Activated T-helper 1 cell treated with anti-CD3 and anti-CD28 coated beads, Interleukin-12 subunit alpha, Interleukin-12 subunit beta, Interleukin-2, Interleukin-4 antibody, amounts not matched to agents 30 ng/mL and 10 ng/mL and 1 ng/mL, durations not matched to agents 14 hours and 24 hours and 36 hours (primary cell): Measurements from ENCODE around the gene LTBP3. TPM values are rescaled to one million over a fixed set of nuclear protein-coding genes. Genes with fewer than 3 reads are reported as not detected.
"Not testable (repeated sequence)": the region's sequence is repeated elsewhere in the genome, so short reads cannot be mapped to it uniquely, and the experiment has no call there.

Source experiments
- DNase-seq: peaks from one replicate; pipeline ENCODE4 v3.0.0; 2021; ENCODE audit warnings: low spot score
- H3K27ac Mint-ChIP-seq: one replicate; pipeline ENCODE4 v1.8.0; 2021; ENCODE audit warnings: mild to moderate bottlenecking, mixed read lengths
- H3K27me3 Mint-ChIP-seq: one replicate; pipeline ENCODE4 v1.8.0; 2022; ENCODE audit warnings: mild to moderate bottlenecking, moderate library complexity, mixed read lengths; ENCODE audit not compliant: insufficient read depth
- H3K36me3 Mint-ChIP-seq: one replicate; pipeline ENCODE4 v1.8.0; 2021; ENCODE audit warnings: low read depth, mixed read lengths
- H3K4me1 Mint-ChIP-seq: one replicate; pipeline ENCODE4 v1.8.0; 2021; ENCODE audit warnings: low read depth, mixed read lengths
- H3K4me3 Mint-ChIP-seq: one replicate; pipeline ENCODE4 v1.8.0; 2021; ENCODE audit warnings: mild to moderate bottlenecking, moderate library complexity, mixed read lengths
- H3K9me3 Mint-ChIP-seq: one replicate; pipeline ENCODE4 v1.8.0; 2021; ENCODE audit warnings: mixed read lengths
- intact Hi-C: fragments of 100-400 bp; cut with micrococcal nuclease; formaldehyde crosslinking; loops from one replicate; pipeline ENCODE4 v1.15.1; 2024
- total RNA-seq: library from RNA; stranded (reverse); gene quantifications from 2 replicates; pipeline ENCODE4 v1.2.3, GENCODE V29; 2022

LTBP3 gene
- total RNA-seq, 1 donor from 2014 or later, result 97.9 TPM

DNA sequence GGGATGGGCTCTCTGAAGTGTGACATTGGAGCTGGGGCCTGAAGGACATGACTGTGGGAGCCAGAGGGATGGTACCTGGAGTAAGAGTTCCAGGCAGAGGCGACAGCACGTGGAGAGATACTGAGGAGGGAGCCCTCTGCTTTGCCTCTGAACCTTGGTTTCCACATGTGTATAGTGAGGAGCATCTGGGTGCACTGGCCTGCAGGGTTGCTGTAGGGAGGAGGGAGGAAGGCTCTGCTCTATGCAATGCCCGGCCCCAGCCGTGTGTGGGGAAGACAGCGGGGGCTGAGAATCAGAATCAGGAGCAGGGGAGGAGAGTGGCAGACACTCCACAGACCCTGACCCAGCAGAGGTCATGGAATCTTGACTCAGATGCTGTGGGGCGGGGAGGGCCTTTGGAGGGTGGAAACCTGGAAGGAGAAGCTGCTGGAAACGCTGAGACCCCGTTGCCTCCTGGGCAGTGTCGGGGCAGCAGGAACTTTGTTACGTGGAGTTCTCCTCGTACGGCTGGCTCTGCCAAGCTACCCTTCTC lies 29.3 kb downstream of the LTBP3 start:
- H3K27me3 Mint-ChIP-seq, result no peaks in the 10 kb centered on the region
- no peak overlapping the region for H3K4me3 Mint-ChIP-seq
- H3K9me3 Mint-ChIP-seq, result no peaks in the 10 kb centered on the region
- H3K27ac Mint-ChIP-seq, result no peak overlapping the region
- H3K4me1 Mint-ChIP-seq, result peaks cover 25% of the 10 kb centered on the region
- intact Hi-C loops, result no loop called here
- no peak for DNase-seq
- H3K36me3 Mint-ChIP-seq, result peaks cover 33% of the 10 kb centered on the region

DNA sequence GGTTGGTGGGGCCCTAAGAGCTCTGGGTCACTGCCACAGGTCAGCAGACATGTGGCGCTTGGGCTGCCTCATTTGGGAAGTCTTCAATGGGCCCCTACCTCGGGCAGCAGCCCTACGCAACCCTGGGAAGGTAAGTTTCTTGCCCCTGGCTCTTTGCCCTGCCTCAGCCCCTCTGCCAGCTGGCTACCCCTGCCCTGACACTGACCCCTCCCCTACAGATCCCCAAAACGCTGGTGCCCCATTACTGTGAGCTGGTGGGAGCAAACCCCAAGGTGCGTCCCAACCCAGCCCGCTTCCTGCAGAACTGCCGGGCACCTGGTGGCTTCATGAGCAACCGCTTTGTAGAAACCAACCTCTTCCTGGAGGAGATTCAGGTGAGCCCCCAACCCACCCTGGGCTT lies 31.4 kb downstream of the LTBP3 start:
- H3K4me3 Mint-ChIP-seq, result peak overlapping the region; percentile 89

GRCh38 chr11:65525546-65526480 lies 32.3 kb downstream of the LTBP3 start:
- Mint-ChIP-seq H3K4me3 (peak overlapping the region; percentile 89), H3K4me1 (peaks cover 50% of the 10 kb centered on the region), H3K27me3 (no peaks in the 10 kb centered on the region), H3K27ac (peak overlapping the region; percentile 80), H3K9me3 (no peaks in the 10 kb centered on the region), H3K36me3 (peaks cover 20% of the 10 kb centered on the region)
- intact Hi-C loops, result loop anchor here (1.0 kb wide), 2 partner anchors 14 to 20 kb away; no protein-coding TSS in a partner anchor
- DNase-seq, result no peak

More for the DNA sequence above, 31.4 kb downstream of the LTBP3 start:
- Mint-ChIP-seq H3K36me3 (peaks cover 30% of the 10 kb centered on the region), H3K27me3 (no peaks in the 10 kb centered on the region), H3K9me3 (no peaks in the 10 kb centered on the region), H3K27ac (no peak overlapping the region), H3K4me1 (peaks cover 46% of the 10 kb centered on the region)
- no peak for DNase-seq
- intact Hi-C loops, result no loop called here

GRCh38 chr11:65524741-65525545 lies 33.2 kb downstream of the LTBP3 start, which contains the start of gene SCYL1:
SCYL1 (plus strand) TSS chr11:65525083; CDS start chr11:65525154, 71 bp downstream.
- H3K4me1 Mint-ChIP-seq, result peaks cover 46% of the 10 kb centered on the region
- peak within 1 kb of the TSS; percentile 89 for H3K4me3 Mint-ChIP-seq
- H3K27me3 Mint-ChIP-seq, result no peaks in the 10 kb centered on the region
- intact Hi-C loops, result loop anchor here (1.0 kb wide), 2 partner anchors 15 to 21 kb away; no protein-coding TSS in a partner anchor
- no peaks in the 10 kb centered on the region for H3K9me3 Mint-ChIP-seq
- H3K36me3 Mint-ChIP-seq, result peaks cover 15% of the 10 kb centered on the region
- DNase-seq, result peak; percentile 71
- peak within 1 kb of the TSS; percentile 82 for H3K27ac Mint-ChIP-seq

DNA sequence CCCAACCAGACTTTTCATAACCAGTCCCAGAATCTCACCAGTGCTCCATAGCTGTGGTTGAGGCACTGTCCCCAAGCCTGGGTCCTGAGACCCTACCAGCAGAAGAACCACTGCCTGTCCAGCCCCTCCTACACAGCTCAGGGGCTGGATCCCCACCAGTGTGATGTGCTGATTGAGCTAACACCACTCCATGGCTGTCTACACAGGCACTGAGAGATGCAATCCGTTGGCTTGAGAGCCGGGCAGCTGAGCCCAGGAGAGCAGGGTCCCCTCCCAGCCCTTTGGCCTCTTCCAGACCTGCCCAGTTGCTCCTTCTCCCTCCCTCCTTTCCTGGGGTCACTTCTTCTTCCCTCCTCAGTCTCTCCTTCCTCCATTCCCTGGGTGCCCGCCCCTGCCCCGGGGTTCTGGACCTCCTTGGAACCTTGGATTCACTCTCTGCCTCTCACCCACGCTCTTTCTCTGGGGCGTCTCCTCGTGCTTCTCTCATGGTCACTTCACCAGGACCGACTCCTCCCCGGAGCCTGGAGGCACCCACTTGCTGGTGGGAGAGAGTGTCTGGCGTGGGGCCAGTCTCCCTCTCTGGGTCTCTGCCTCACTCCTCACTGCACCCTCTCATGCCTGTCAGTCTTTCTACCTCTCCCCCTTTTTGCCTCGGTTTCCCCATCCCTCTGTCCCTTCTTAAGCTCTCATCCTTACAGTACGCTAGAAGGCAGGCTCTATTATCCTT lies 34.0 kb downstream of the LTBP3 start:
- peak overlapping the region; percentile 81 for H3K4me3 Mint-ChIP-seq
- H3K27me3 Mint-ChIP-seq, result no peaks in the 10 kb centered on the region
- no peak for DNase-seq
- H3K9me3 Mint-ChIP-seq, result no peaks in the 10 kb centered on the region
- H3K36me3 Mint-ChIP-seq, result peaks cover 12% of the 10 kb centered on the region
- intact Hi-C loops, result no loop called here
- peaks cover 42% of the 10 kb centered on the region for H3K4me1 Mint-ChIP-seq
- H3K27ac Mint-ChIP-seq, result peak overlapping the region; percentile 82

GRCh38 chr11:65523631-65523968 lies 34.6 kb downstream of the LTBP3 start:
- not testable (repeated sequence) for H3K27me3 Mint-ChIP-seq, H3K9me3 Mint-ChIP-seq, H3K36me3 Mint-ChIP-seq, DNase-seq
- intact Hi-C loops, result loop anchor here (1.0 kb wide), 2 partner anchors 13 to 169 kb away; partner anchors contain the start of gene TIGD3
- Mint-ChIP-seq H3K4me3 (peak overlapping the region; percentile 81), H3K4me1 (peaks cover 38% of the 10 kb centered on the region), H3K27ac (peak overlapping the region; percentile 82)

GRCh38 chr11:65522718-65523630 lies 35.2 kb downstream of the LTBP3 start:
- DNase-seq, H3K9me3 Mint-ChIP-seq, H3K27me3 Mint-ChIP-seq, H3K36me3 Mint-ChIP-seq: not testable (repeated sequence)
- intact Hi-C loops, result loop anchor here (1.0 kb wide), 2 partner anchors 13 to 169 kb away; partner anchors contain the start of gene TIGD3
- H3K27ac Mint-ChIP-seq, result peak overlapping the region; percentile 82
- peak overlapping the region; percentile 81 for H3K4me3 Mint-ChIP-seq
- peaks cover 37% of the 10 kb centered on the region for H3K4me1 Mint-ChIP-seq

- Mint-ChIP-seq H3K27ac (peak overlapping the region; percentile 31), H3K4me1 (peaks cover 34% of the 10 kb centered on the region), H3K4me3 (peak overlapping the region; percentile 81)
- H3K9me3 Mint-ChIP-seq, intact Hi-C loops, H3K36me3 Mint-ChIP-seq, H3K27me3 Mint-ChIP-seq, DNase-seq: not testable (repeated sequence)
Measured at GRCh38 chr11:65521777-65522521, 36.2 kb downstream of the LTBP3 start.

DNA sequence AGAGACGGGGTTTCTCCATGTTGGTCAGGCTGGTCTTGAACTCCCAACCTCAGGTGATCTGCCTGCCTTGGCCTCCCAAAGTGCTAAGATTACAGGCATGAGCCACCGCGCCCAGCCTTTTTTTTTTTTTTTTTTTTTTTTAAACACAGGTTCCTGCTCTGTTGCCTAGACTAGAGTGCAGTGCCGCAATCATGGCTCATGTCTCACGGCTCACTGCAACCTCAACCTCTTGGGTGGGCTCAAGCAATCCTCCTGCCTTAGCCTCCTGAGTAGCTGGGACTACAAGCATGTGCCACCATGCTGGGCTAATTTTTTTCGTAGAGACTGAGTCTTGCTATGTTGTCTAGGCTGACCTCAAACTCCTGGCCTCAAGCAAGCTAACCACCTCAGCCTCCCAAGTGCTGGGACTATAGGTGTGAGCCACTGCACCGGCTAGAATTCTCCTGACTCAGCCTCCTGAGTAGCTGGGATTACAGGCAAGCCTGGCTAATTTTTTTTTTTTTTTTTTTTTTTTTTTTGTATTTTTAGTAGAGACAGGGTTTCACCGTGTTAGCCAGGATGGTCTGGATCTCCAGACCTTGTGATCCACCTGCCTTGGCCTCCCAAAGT lies 39.1 kb downstream of the LTBP3 start:
- H3K27ac Mint-ChIP-seq, DNase-seq, H3K4me3 Mint-ChIP-seq, H3K27me3 Mint-ChIP-seq, H3K9me3 Mint-ChIP-seq, H3K36me3 Mint-ChIP-seq: not testable (repeated sequence)
- intact Hi-C loops, result loop anchor here (10.0 kb wide), 1 partner anchor 294 kb away; no protein-coding TSS in a partner anchor
- H3K4me1 Mint-ChIP-seq, result peaks cover 37% of the 10 kb centered on the region

GRCh38 chr11:65516135-65516968 lies 41.8 kb downstream of the LTBP3 start:
- Mint-ChIP-seq H3K27me3 (no peaks in the 10 kb centered on the region), H3K36me3 (no peaks in the 10 kb centered on the region), H3K4me1 (peaks cover 10% of the 10 kb centered on the region), H3K4me3 (no peak overlapping the region), H3K27ac (peak overlapping the region; percentile 4), H3K9me3 (no peaks in the 10 kb centered on the region)
- intact Hi-C loops, result loop anchor here (10.0 kb wide), 1 partner anchor 292 kb away; no protein-coding TSS in a partner anchor
- no peak for DNase-seq
